ENCODE measurements around the gene GPR17. TPM values are rescaled to one million over a fixed set of nuclear protein-coding genes. Genes with fewer than 3 reads are reported as not detected.

GPR17 gene
- total RNA-seq, 2 experiments from 2014 or later = not detected

DNA sequence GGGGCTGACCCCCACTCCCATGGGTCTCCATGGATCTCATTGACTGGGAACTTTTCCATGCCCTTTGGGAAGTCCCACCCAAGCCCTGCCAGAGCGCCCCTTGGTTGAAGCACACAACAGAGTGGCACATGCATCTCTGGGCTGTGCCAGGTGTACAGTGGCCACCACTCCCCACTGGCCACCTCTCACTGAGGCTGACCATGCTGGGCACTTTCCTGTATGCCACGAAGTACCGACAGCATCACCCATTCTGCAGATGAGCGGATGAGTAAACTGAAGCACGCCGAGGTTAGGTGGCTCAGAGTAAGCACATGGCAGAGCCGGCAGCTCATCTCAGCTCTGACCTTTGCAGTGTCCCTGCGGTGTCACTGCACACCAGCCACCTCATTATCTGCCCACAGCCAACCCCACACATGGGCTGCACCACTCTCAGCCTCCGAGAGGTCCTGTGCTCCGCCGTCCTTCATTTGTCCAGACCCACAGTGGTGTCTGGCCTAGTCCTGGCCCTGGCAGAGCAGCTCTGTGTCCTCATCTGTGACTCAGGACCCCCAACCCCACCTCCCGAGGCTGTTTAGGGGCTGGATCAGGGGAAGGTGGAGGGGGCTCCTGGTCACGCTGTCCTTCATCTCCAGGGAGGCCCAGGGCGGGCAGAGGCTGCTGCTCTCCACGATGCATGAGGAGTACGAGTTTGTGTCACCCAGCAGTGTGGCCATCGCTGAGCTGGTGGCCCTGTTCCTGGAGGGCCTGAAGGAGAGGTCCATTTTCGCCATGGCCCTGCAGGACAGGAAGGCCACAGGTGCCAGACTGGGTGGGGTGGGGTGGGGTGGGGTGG lies 18.0 kb upstream of the GPR17 start:
- Mint-ChIP-seq H3K27me3 (ENCODE audit: low read depth) (no peaks in the 10 kb centered on the region), H3K4me3 (no peak overlapping the region), H3K36me3 (ENCODE audit: low read depth) (no peaks in the 10 kb centered on the region), H3K9me3 (no peaks in the 10 kb centered on the region), H3K27ac (no peak overlapping the region), H3K4me1 (ENCODE audit: low read depth) (peaks cover 10% of the 10 kb centered on the region)
- CTCF ChIA-PET = no interaction called here
- intact Hi-C loops (cut with micrococcal nuclease) = no loop called here
- DNase-seq = no peak

GRCh38 chr2:127628767-127629614 lies 17.0 kb upstream of the GPR17 start:
- Mint-ChIP-seq H3K9me3 (no peaks in the 10 kb centered on the region), H3K4me1 (ENCODE audit: low read depth) (peaks cover 20% of the 10 kb centered on the region)
- intact Hi-C loops (cut with micrococcal nuclease) = no loop called here

GRCh38 chr2:127629637-127630036 lies 16.3 kb upstream of the GPR17 start:
- Mint-ChIP-seq H3K27me3 (ENCODE audit: low read depth) (no peaks in the 10 kb centered on the region), H3K4me3 (no peak overlapping the region), H3K9me3 (no peaks in the 10 kb centered on the region), H3K4me1 (ENCODE audit: low read depth) (peaks cover 24% of the 10 kb centered on the region), H3K27ac (no peak overlapping the region), H3K36me3 (ENCODE audit: low read depth) (no peaks in the 10 kb centered on the region)
- DNase-seq = no peak
- CTCF ChIA-PET = no interaction called here
- intact Hi-C loops (cut with micrococcal nuclease) = no loop called here

More at GRCh38 chr2:127628767-127629614, 17.0 kb upstream of the GPR17 start:
- Mint-ChIP-seq H3K36me3 (ENCODE audit: low read depth) (no peaks in the 10 kb centered on the region), H3K4me3 (no peak overlapping the region), H3K27ac (no peak overlapping the region), H3K27me3 (ENCODE audit: low read depth) (no peaks in the 10 kb centered on the region)
- DNase-seq = no peak
- CTCF ChIA-PET = no interaction called here

DNA sequence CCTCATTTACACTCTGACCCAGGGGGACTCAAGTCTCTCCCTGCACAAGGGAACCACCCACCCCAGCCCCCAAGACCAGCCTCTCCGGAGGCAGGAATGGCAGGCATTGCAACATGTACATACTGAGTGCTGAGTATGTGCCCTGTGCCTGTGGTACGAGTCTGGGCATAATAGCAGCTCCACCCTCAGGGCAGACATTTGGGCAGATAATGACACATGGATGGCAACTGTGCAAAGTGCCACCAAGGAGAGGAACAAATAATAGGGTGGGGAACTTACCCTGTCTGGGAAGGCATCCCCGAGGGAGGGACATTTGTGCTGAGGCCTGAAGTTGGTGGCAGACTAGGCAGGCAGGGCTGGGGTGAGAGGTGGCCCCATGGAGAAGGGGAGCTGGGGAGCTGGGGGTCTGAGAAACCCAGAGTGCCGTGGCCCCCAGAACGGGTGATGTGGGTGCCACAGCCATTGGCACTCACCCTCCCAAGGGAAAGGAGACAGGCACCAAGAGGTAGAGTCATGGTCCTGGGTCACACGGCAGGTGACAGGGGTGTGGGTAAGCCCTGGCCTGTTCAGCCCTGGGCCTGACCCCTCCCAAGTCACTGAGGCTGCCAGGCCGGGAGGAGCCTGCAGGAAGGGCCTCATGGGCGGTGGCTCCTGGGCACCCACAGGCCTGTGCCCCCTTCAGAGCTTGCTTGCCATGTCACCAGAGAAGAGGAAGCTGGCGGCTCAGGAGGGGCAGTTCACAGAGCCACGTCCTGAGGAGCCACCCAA lies 15.7 kb upstream of the GPR17 start:
- CTCF ChIA-PET = no interaction called here
- H3K27me3 Mint-ChIP-seq (ENCODE audit: low read depth) = no peaks in the 10 kb centered on the region
- H3K27ac Mint-ChIP-seq = no peak overlapping the region
- no peaks in the 10 kb centered on the region for H3K9me3 Mint-ChIP-seq
- H3K36me3 Mint-ChIP-seq (ENCODE audit: low read depth) = no peaks in the 10 kb centered on the region
- DNase-seq = no peak
- intact Hi-C loops (cut with micrococcal nuclease) = no loop called here
- no peak overlapping the region for H3K4me3 Mint-ChIP-seq
- peaks cover 30% of the 10 kb centered on the region for H3K4me1 Mint-ChIP-seq (ENCODE audit: low read depth)

GRCh38 chr2:127630864-127631540 lies 15.0 kb upstream of the GPR17 start:
- Mint-ChIP-seq H3K9me3 (no peaks in the 10 kb centered on the region), H3K27me3 (ENCODE audit: low read depth) (no peaks in the 10 kb centered on the region), H3K4me3 (no peak overlapping the region), H3K36me3 (ENCODE audit: low read depth) (no peaks in the 10 kb centered on the region), H3K4me1 (ENCODE audit: low read depth) (peaks cover 33% of the 10 kb centered on the region), H3K27ac (no peak overlapping the region)
- DNase-seq = no peak
- intact Hi-C loops (cut with micrococcal nuclease) = no loop called here
- CTCF ChIA-PET = interaction anchor here (1.6 kb wide), 1 partner anchor 40 kb away, joined by 10 read pairs; no protein-coding TSS in a partner anchor

- Mint-ChIP-seq H3K27me3 (ENCODE audit: low read depth) (no peaks in the 10 kb centered on the region), H3K4me3 (no peak overlapping the region), H3K4me1 (ENCODE audit: low read depth) (peaks cover 39% of the 10 kb centered on the region), H3K27ac (no peak overlapping the region), H3K9me3 (no peaks in the 10 kb centered on the region), H3K36me3 (ENCODE audit: low read depth) (no peaks in the 10 kb centered on the region)
- no peak for DNase-seq
- intact Hi-C loops (cut with micrococcal nuclease) = no loop called here
- CTCF ChIA-PET = interaction anchor here (1.6 kb wide), 1 partner anchor 40 kb away, joined by 10 read pairs; no protein-coding TSS in a partner anchor
Measured at GRCh38 chr2:127631541-127631996, 14.4 kb upstream of the GPR17 start.

- DNase-seq = no peak
- intact Hi-C loops (cut with micrococcal nuclease) = no loop called here
- Mint-ChIP-seq H3K36me3 (ENCODE audit: low read depth) (no peaks in the 10 kb centered on the region), H3K4me3 (no peak overlapping the region), H3K9me3 (no peaks in the 10 kb centered on the region), H3K27me3 (ENCODE audit: low read depth) (no peaks in the 10 kb centered on the region), H3K4me1 (ENCODE audit: low read depth) (peaks cover 44% of the 10 kb centered on the region), H3K27ac (no peak overlapping the region)
- CTCF ChIA-PET = interaction anchor here (1.6 kb wide), 1 partner anchor 41 kb away, joined by 10 read pairs; no protein-coding TSS in a partner anchor
Measured at GRCh38 chr2:127631997-127632581, 13.9 kb upstream of the GPR17 start.

DNA sequence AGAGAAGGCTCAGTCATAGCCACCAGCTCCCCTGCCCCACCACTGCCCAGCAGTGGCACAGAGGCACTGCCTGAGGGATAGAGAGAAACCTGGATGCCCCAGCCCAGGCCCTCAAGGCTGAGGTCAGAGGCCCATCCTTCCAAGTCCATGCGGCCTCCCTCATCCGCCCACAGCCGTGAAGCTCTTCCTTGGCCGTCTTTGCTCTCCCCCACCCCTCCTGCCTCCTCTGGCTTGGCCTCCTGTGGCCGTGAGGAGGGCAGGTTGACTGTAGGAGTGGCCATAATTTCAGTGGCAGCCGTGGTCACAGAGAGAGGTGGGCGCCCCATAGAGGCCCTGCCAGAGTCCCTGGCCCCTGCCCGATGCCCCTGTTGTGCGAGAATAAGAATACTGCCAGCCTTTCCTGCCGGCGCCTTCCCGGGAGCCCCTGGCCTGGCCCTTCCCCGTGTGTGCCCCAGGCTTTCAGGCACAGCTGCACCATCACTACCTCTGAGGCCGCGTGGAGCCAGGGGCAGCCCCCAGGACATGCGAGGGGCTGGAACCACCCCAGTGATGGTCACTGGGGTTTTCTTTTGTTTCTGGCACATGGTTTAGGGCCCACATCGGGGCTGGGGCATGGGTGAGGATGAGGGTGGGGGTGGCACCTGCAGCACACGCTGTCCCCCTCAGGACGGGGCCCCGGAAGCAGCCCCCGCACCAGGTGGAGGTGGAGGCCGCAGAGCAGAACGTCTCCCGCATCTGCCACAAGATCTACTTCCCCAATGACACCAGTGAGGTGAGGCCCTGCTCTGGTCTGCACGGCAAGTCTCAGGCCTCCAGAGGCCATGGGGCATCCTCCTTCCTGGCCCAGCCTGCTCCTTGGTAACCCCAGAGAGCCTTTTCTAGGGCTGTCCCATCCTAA lies 13.1 kb upstream of the GPR17 start:
- Mint-ChIP-seq H3K9me3 (no peaks in the 10 kb centered on the region), H3K4me3 (no peak overlapping the region), H3K36me3 (ENCODE audit: low read depth) (no peaks in the 10 kb centered on the region), H3K27ac (no peak overlapping the region), H3K4me1 (ENCODE audit: low read depth) (peaks cover 50% of the 10 kb centered on the region), H3K27me3 (ENCODE audit: low read depth) (no peaks in the 10 kb centered on the region)
- no peak for DNase-seq
- CTCF ChIA-PET = interaction anchor here (1.6 kb wide), 1 partner anchor 42 kb away, joined by 10 read pairs; no protein-coding TSS in a partner anchor
- intact Hi-C loops (cut with micrococcal nuclease) = no loop called here

GRCh38 chr2:127633556-127634065 lies 12.3 kb upstream of the GPR17 start:
- no peaks in the 10 kb centered on the region for H3K9me3 Mint-ChIP-seq
- DNase-seq = no peak
- H3K27me3 Mint-ChIP-seq (ENCODE audit: low read depth) = no peaks in the 10 kb centered on the region
- intact Hi-C loops (cut with micrococcal nuclease) = no loop called here
- no peaks in the 10 kb centered on the region for H3K36me3 Mint-ChIP-seq (ENCODE audit: low read depth)
- H3K4me3 Mint-ChIP-seq = no peak overlapping the region
- CTCF ChIA-PET = no interaction called here
- no peak overlapping the region for H3K27ac Mint-ChIP-seq
- peaks cover 56% of the 10 kb centered on the region for H3K4me1 Mint-ChIP-seq (ENCODE audit: low read depth)

- Mint-ChIP-seq H3K27me3 (ENCODE audit: low read depth) (no peaks in the 10 kb centered on the region), H3K27ac (no peak overlapping the region), H3K4me3 (no peak overlapping the region), H3K9me3 (no peaks in the 10 kb centered on the region), H3K36me3 (ENCODE audit: low read depth) (peaks cover 3% of the 10 kb centered on the region), H3K4me1 (ENCODE audit: low read depth) (peaks cover 62% of the 10 kb centered on the region)
- CTCF ChIA-PET = no interaction called here
- intact Hi-C loops (cut with micrococcal nuclease) = no loop called here
- no peak for DNase-seq
Measured at GRCh38 chr2:127634066-127634617, 11.8 kb upstream of the GPR17 start.
